ENCODE results near the gene IL22RA2.
"Not testable (repeated sequence)": the region's sequence is repeated elsewhere in the genome, so short reads cannot be mapped to it uniquely, and the experiment has no call there.

The IL22RA2 gene

DNA sequence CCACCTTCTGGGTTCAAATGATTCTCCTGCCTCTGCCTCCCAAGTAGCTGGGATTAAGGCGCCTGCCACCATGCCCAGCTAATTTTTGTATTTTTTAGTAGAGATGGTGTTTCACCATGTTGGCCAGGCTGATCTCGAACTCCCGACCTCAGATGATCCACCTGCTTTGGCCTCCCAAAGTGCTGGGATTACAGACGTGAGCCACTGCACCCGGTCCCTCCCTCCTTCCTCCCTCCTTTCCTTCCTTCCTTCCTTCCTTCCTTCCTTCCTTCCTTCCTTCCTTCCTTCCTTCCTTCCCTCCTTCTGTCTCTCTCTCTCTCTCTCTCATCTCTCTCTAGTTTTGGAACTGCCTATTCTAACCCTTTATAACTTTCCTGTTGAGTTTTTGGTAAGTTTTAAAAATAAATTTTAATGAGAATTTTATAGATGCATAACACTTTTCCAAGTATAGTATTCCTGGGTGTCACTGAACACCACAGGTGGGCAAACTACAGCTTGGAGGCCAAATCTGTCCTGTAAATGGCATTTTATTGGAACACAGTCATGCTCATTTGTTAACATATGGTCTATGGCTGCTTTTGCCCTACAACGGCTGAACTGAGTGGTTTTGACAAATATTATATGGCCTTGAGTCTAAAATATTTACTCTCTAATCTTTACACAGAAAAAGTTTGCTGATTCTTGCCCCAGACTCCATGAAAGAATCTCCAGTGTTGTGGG is 66.2 kb downstream of the IL22RA2 start:
- H3K4me3 ChIP-seq (ENCODE audit: low read depth, low read length); H3K27ac ChIP-seq (ENCODE audit: extremely low read depth, low read depth, low read length); POLR2A ChIA-PET; H3K9me3 ChIP-seq (ENCODE audit: control insufficient read depth, insufficient read depth, low read depth, low read length); H3K36me3 ChIP-seq (ENCODE audit: control insufficient read depth in 2 of 2, insufficient read depth in 1 of 2, low read length in 2 of 2); H3K4me1 ChIP-seq (ENCODE audit: control insufficient read depth, insufficient read depth, low read length): not testable (repeated sequence)
- CTCF ChIA-PET: interaction anchor here (1.2 kb wide), 1 partner anchor 14 kb away, joined by 3 read pairs; no protein-coding TSS in a partner anchor
- peak; percentile 59 for TF ChIP-seq ZNF366 (tag by site-specific recombination; conservative IDR thresholded peaks at IDR 0.05)

DNA sequence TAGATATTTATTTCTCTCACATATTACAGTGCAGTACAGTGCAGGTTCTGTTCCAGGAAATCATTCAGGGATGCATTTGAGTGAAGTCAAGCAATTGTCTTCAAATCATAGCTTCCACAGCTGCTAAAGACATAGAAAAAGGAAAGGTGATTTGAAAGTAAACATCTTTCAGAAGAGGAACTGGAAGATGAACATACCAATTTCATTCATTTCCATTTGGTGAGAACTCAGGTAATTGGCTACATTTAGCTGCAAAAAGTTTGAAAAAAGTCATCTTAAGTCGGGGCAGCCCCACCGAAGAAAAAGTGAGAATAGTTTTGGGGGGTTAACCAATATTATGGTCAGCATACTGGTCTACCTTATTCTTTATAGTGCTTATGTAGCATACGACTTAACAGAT is 67.3 kb downstream of the IL22RA2 start:
- no peak overlapping the region for H3K4me3 ChIP-seq (ENCODE audit: low read depth, low read length)
- no peaks in the 10 kb centered on the region for H3K4me1 ChIP-seq (ENCODE audit: control insufficient read depth, insufficient read depth, low read length)
- no peak overlapping the region for H3K27ac ChIP-seq (ENCODE audit: extremely low read depth, low read depth, low read length)
- ChIA-PET CTCF (interaction anchor here (0.5 to 1.4 kb wide), 3 partner anchors 11 to 430 kb away, joined by 3 to 4 read pairs (median 3); no protein-coding TSS in a partner anchor), POLR2A (no interaction called here)
- H3K9me3 ChIP-seq (ENCODE audit: control insufficient read depth, insufficient read depth, low read depth, low read length): no peaks in the 10 kb centered on the region
- TF ChIP-seq ZNF623 (tag by site-specific recombination; IDR thresholded peaks at IDR 0.05): no peak
- TF ChIP-seq ZNF629 (tag by site-specific recombination; IDR thresholded peaks at IDR 0.05): no peak
- TF ChIP-seq PRDM1 (tag by site-specific recombination; IDR thresholded peaks at IDR 0.05): no peak
- no peak for TF ChIP-seq ZNF24 (tag by site-specific recombination; IDR thresholded peaks at IDR 0.05)
- TF ChIP-seq HOXA7 (CRISPR knock-in tag; IDR thresholded peaks at IDR 0.05; ENCODE audit: borderline replicate concordance): no peak
- TF ChIP-seq HOXD13 (CRISPR knock-in tag; IDR thresholded peaks at IDR 0.05; ENCODE audit: borderline replicate concordance): no peak
- TF ChIP-seq KLF16 (tag by site-specific recombination; IDR thresholded peaks at IDR 0.05): no peak
- TF ChIP-seq, protein P1, sequence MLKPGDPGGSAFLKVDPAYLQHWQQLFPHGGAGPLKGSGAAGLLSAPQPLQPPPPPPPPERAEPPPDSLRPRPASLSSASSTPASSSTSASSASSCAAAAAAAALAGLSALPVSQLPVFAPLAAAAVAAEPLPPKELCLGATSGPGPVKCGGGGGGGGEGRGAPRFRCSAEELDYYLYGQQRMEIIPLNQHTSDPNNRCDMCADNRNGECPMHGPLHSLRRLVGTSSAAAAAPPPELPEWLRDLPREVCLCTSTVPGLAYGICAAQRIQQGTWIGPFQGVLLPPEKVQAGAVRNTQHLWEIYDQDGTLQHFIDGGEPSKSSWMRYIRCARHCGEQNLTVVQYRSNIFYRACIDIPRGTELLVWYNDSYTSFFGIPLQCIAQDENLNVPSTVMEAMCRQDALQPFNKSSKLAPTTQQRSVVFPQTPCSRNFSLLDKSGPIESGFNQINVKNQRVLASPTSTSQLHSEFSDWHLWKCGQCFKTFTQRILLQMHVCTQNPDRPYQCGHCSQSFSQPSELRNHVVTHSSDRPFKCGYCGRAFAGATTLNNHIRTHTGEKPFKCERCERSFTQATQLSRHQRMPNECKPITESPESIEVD (tag by site-specific recombination; IDR thresholded peaks at IDR 0.05): no peak
- no peak for TF ChIP-seq ZNF23 (tag by site-specific recombination; IDR thresholded peaks at IDR 0.05; ENCODE audit: borderline replicate concordance)
- TF ChIP-seq, protein P2, sequence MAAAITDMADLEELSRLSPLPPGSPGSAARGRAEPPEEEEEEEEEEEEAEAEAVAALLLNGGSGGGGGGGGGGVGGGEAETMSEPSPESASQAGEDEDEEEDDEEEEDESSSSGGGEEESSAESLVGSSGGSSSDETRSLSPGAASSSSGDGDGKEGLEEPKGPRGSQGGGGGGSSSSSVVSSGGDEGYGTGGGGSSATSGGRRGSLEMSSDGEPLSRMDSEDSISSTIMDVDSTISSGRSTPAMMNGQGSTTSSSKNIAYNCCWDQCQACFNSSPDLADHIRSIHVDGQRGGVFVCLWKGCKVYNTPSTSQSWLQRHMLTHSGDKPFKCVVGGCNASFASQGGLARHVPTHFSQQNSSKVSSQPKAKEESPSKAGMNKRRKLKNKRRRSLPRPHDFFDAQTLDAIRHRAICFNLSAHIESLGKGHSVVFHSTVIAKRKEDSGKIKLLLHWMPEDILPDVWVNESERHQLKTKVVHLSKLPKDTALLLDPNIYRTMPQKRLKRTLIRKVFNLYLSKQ (tag by site-specific recombination; IDR thresholded peaks at IDR 0.05; ENCODE audit: borderline replicate concordance): no peak
- no peak for TF ChIP-seq ZFHX2 (tag by site-specific recombination; conservative IDR thresholded peaks at IDR 0.05)
- no peaks in the 10 kb centered on the region for H3K36me3 ChIP-seq (ENCODE audit: control insufficient read depth in 2 of 2, insufficient read depth in 1 of 2, low read length in 2 of 2)

DNA sequence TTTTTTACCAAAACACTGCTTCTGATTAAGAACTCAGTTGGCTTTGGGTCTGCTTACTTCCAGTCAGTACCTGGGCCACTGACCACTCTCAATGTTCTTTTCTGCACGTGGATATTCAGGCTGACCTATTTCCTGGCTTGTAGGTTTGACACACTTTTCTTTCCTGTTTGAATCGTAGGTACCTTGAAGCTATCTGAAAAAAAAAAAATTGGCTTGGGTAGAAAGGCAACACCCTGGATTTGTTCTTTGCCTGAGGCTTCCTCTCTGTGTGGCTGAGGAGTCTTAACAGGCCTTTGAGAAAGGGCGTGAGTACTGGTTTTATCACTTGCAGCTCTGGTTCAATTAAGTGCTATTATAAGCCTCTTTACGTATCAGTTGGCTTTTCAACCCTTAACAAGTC is 68.1 kb downstream of the IL22RA2 start:
- CTCF ChIA-PET: interaction anchor here (1.1 to 1.4 kb wide), 2 partner anchors 10 to 11 kb away, joined by 3 to 4 read pairs; no protein-coding TSS in a partner anchor
- H3K4me3 ChIP-seq (ENCODE audit: low read depth, low read length): no peak overlapping the region
- no peaks in the 10 kb centered on the region for H3K9me3 ChIP-seq (ENCODE audit: control insufficient read depth, insufficient read depth, low read depth, low read length)
- H3K4me1 ChIP-seq (ENCODE audit: control insufficient read depth, insufficient read depth, low read length): no peaks in the 10 kb centered on the region
- H3K27ac ChIP-seq (ENCODE audit: extremely low read depth, low read depth, low read length): no peak overlapping the region
- TF ChIP-seq, protein P3, sequence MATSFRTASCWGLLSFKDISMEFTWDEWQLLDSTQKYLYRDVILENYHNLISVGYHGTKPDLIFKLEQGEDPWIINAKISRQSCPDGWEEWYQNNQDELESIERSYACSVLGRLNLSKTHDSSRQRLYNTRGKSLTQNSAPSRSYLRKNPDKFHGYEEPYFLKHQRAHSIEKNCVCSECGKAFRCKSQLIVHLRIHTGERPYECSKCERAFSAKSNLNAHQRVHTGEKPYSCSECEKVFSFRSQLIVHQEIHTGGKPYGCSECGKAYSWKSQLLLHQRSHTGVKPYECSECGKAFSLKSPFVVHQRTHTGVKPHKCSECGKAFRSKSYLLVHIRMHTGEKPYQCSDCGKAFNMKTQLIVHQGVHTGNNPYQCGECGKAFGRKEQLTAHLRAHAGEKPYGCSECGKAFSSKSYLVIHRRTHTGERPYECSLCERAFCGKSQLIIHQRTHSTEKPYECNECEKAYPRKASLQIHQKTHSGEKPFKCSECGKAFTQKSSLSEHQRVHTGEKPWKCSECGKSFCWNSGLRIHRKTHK (tag by site-specific recombination; IDR thresholded peaks at IDR 0.05): no peak
- TF ChIP-seq ZNF292 (tag by site-specific recombination; IDR thresholded peaks at IDR 0.05; ENCODE audit: borderline replicate concordance, low read depth) (no peak), ZNF747 (tag by site-specific recombination; IDR thresholded peaks at IDR 0.05) (no peak), HOXA7 (CRISPR knock-in tag; IDR thresholded peaks at IDR 0.05; ENCODE audit: borderline replicate concordance) (no peak), ZNF366 (tag by site-specific recombination; conservative IDR thresholded peaks at IDR 0.05) (no peak), ZNF670 (tag by site-specific recombination; IDR thresholded peaks at IDR 0.05; ENCODE audit: low read depth) (no peak)
- TF ChIP-seq, protein P4, sequence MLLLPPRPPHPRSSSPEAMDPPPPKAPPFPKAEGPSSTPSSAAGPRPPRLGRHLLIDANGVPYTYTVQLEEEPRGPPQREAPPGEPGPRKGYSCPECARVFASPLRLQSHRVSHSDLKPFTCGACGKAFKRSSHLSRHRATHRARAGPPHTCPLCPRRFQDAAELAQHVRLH (tag by site-specific recombination; IDR thresholded peaks at IDR 0.05): no peak
- H3K36me3 ChIP-seq (ENCODE audit: control insufficient read depth in 2 of 2, insufficient read depth in 1 of 2, low read length in 2 of 2): no peaks in the 10 kb centered on the region
- POLR2A ChIA-PET: no interaction called here
